Measurements from ENCODE around the gene EGFL7.

DNA sequence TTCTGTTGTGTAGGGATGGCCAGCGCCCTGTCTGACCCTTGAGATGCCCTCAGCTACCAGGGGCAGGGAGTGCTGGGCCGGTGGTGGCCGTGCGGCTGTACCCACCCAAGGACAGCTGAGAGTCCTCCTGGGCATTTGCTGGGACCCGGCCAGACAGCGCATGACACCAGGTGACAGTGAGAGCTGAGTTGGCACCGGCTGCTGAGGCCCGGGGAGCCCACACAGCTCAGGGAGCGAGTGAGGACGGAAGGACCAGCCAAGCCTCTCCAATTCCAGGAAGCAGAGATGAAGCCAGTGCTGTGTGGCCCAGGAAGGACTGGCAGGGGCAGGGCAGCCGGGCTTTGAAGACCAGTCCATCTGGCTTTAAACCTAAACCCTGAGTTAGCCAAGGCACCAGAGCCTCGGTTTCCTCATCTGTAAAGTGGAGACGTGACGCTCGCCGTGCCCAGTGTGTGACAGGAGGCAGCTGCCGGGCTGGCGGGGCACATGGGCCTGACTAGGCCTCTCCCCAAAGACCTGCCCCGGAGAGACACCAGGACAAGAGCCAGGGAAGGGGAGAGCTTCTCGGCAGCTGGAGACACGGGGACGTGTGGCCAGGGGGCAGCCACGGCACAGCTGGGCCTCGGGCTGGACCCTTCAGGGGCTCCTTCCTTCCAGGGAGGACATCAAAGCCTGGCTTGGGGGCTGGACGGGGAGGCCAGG lies 27.5 kb downstream of the EGFL7 start:
- TF ChIP-seq, protein P1, sequence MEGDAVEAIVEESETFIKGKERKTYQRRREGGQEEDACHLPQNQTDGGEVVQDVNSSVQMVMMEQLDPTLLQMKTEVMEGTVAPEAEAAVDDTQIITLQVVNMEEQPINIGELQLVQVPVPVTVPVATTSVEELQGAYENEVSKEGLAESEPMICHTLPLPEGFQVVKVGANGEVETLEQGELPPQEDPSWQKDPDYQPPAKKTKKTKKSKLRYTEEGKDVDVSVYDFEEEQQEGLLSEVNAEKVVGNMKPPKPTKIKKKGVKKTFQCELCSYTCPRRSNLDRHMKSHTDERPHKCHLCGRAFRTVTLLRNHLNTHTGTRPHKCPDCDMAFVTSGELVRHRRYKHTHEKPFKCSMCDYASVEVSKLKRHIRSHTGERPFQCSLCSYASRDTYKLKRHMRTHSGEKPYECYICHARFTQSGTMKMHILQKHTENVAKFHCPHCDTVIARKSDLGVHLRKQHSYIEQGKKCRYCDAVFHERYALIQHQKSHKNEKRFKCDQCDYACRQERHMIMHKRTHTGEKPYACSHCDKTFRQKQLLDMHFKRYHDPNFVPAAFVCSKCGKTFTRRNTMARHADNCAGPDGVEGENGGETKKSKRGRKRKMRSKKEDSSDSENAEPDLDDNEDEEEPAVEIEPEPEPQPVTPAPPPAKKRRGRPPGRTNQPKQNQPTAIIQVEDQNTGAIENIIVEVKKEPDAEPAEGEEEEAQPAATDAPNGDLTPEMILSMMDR (IDR thresholded peaks at IDR 0.05), result no peak
- TF ChIP-seq POLR2A (IDR thresholded peaks at IDR 0.05), result no peak
